Prostate gland (tissue), 2 donors: ENCODE measurements around the gene MET.

Source experiments
- CTCF ChIP-seq, 4 experiments: fragments of 200-600 bp in 2 of 4; fragments of 450-650 bp in 2 of 4; sonication (generic) in 2 of 4; IDR thresholded peaks; 1 replicate in 3 of 4; 2 replicates in 1 of 4; pipeline ENCODE4 v1.5.1; 2016 to 2019; ENCODE audit warnings: antibody characterized with exemption in 4 of 4, mild to moderate bottlenecking in 2 of 4, moderate library complexity in 2 of 4
- POLR2A ChIP-seq: fragments of 450-650 bp; IDR thresholded peaks from one replicate; pipeline ENCODE4 v1.6.1; 2016; ENCODE audit warnings: antibody characterized with exemption, mild to moderate bottlenecking
- POLR2AphosphoS5 ChIP-seq: sonication (generic); formaldehyde crosslinking; IDR thresholded peaks from one replicate; pipeline ENCODE4 v1.6.1; 2017; ENCODE audit warnings: antibody characterized with exemption

GRCh38 chr7:116647290-116647689 lies 24.7 kb upstream of the MET start:
- TF ChIP-seq CTCF (IDR thresholded peaks at IDR 0.05) (no peak), POLR2AphosphoS5 (no peak), POLR2A (no peak)
